NCI-H748 (cell line): Measurements from ENCODE around the gene PEMT.

ENCODE experiments used
- DNase-seq: peaks from one replicate; lab custom pipeline; 2025; ENCODE audit not compliant: unreplicated experiment; lab: John Stamatoyannopoulos, UW

The PEMT gene

GRCh38 chr17:17506181-17506741 lies 85.2 kb downstream of the PEMT start:
- DNase-seq = no peak

GRCh38 chr17:17505610-17506171 lies 85.8 kb downstream of the PEMT start:
- no peak for DNase-seq

- DNase-seq = no peak
These were observed 86.4 kb downstream of the PEMT start for GRCh38 chr17:17505151-17505550.

GRCh38 chr17:17504341-17505140 lies 87.0 kb downstream of the PEMT start:
- no peak for DNase-seq

- no peak for DNase-seq
These were observed 87.9 kb downstream of the PEMT start for GRCh38 chr17:17503566-17504130.

GRCh38 chr17:17502741-17503565 lies 88.6 kb downstream of the PEMT start:
- no peak for DNase-seq

- no peak for DNase-seq
These were observed 90.4 kb downstream of the PEMT start for GRCh38 chr17:17500999-17501605.

GRCh38 chr17:17499402-17500145 lies 91.9 kb downstream of the PEMT start:
- no peak for DNase-seq

GRCh38 chr17:17498606-17499301 lies 92.8 kb downstream of the PEMT start:
- no peak for DNase-seq

- no peak for DNase-seq
These were observed 93.5 kb downstream of the PEMT start for GRCh38 chr17:17497845-17498520.

GRCh38 chr17:17497065-17497844 lies 94.3 kb downstream of the PEMT start:
- peak; percentile 68 for DNase-seq

- DNase-seq = peak; percentile 92
These were observed 95.1 kb downstream of the PEMT start, which contains the start of gene RASD1 for GRCh38 chr17:17496189-17497064. RASD1 (minus strand) TSS chr17:17496395; CDS start chr17:17496181, 214 bp downstream.

- peak; percentile 81 for DNase-seq
These were observed 95.8 kb downstream of the PEMT start for GRCh38 chr17:17495536-17496188.

GRCh38 chr17:17494870-17495535 lies 96.5 kb downstream of the PEMT start:
- peak; percentile 80 for DNase-seq

GRCh38 chr17:17494499-17494869 lies 97.0 kb downstream of the PEMT start:
- peak; percentile 62 for DNase-seq

GRCh38 chr17:17493986-17494466 lies 97.5 kb downstream of the PEMT start:
- peak; percentile 32 for DNase-seq
